Glomerular visceral epithelial cell (primary cell): ENCODE results near the gene EFCAB13.

Experiments
- DNase-seq: peaks from one replicate; pipeline ENCODE4 v3.0.0-alpha.2; 2016; ENCODE audit errors: extremely low spot score

EFCAB13 gene

GRCh38 chr17:47295037-47295873, 28.5 kb upstream of the EFCAB13 start:
- no peak for DNase-seq

- no peak for DNase-seq
Observed at GRCh38 chr17:47295874-47296255, 27.9 kb upstream of the EFCAB13 start.

- peak; percentile 25 for DNase-seq
Observed at GRCh38 chr17:47297661-47298400, 25.9 kb upstream of the EFCAB13 start.

- no peak for DNase-seq
Observed at GRCh38 chr17:47298712-47299111, 25.0 kb upstream of the EFCAB13 start.

- DNase-seq: no peak
Observed at GRCh38 chr17:47299239-47299910, 24.4 kb upstream of the EFCAB13 start.

- no peak for DNase-seq
Observed at GRCh38 chr17:47300718-47301117, 23.0 kb upstream of the EFCAB13 start.

GRCh38 chr17:47301161-47301560, 22.6 kb upstream of the EFCAB13 start:
- DNase-seq: no peak

GRCh38 chr17:47301831-47302230, 21.9 kb upstream of the EFCAB13 start:
- DNase-seq: no peak

- DNase-seq: no peak
Observed at GRCh38 chr17:47304186-47304585, 19.6 kb upstream of the EFCAB13 start.

- DNase-seq: peak; percentile 96
Observed at GRCh38 chr17:47305302-47305923, 18.3 kb upstream of the EFCAB13 start.

- no peak for DNase-seq
Observed at GRCh38 chr17:47310186-47310733, 13.5 kb upstream of the EFCAB13 start.

- no peak for DNase-seq
Observed at GRCh38 chr17:47311420-47311819, 12.3 kb upstream of the EFCAB13 start.

GRCh38 chr17:47315451-47316266, 8.1 kb upstream of the EFCAB13 start:
- DNase-seq: peak; percentile 84

GRCh38 chr17:47316311-47316710, 7.4 kb upstream of the EFCAB13 start:
- DNase-seq: no peak

- no peak for DNase-seq
Observed at GRCh38 chr17:47317119-47317518, 6.6 kb upstream of the EFCAB13 start.

- no peak for DNase-seq
Observed at GRCh38 chr17:47318197-47318918, 5.4 kb upstream of the EFCAB13 start.

GRCh38 chr17:47320879-47321502, 2.8 kb upstream of the EFCAB13 start:
- DNase-seq: no peak

GRCh38 chr17:47324224-47325020, 667 bp downstream of the EFCAB13 start:
- no peak for DNase-seq

GRCh38 chr17:47325176-47325575, 1.4 kb downstream of the EFCAB13 start:
- DNase-seq: no peak
